GM19240 (cell line): ENCODE measurements around the gene GCSAM.

Experiments used
- DNase-seq: peaks from one replicate; pipeline ENCODE4 v3.0.0; 2011; ENCODE audit warnings: low spot score; ENCODE audit not compliant: insufficient read length

GCSAM gene

GRCh38 chr3:112132975-112133448 lies at the start of gene GCSAM:
Gene GCSAM, minus strand, starts transcription at chr3:112133248. Its CDS starts 128 bp downstream, at chr3:112133120.
- no peak for DNase-seq

GRCh38 chr3:112175646-112176045 lies 42.6 kb upstream of the GCSAM start:
- DNase-seq: no peak

GRCh38 chr3:112175037-112175436 lies 42.0 kb upstream of the GCSAM start:
- DNase-seq: no peak

- DNase-seq: no peak
These were observed 38.1 kb upstream of the GCSAM start for GRCh38 chr3:112171144-112171543.

- no peak for DNase-seq
These were observed 37.0 kb upstream of the GCSAM start for GRCh38 chr3:112170046-112170445.

GRCh38 chr3:112167758-112168157 lies 34.7 kb upstream of the GCSAM start:
- DNase-seq: peak; percentile 3

GRCh38 chr3:112149136-112149535 lies 16.1 kb upstream of the GCSAM start:
- DNase-seq: no peak

GRCh38 chr3:112143689-112144088 lies 10.6 kb upstream of the GCSAM start:
- no peak for DNase-seq

GRCh38 chr3:112143251-112143650 lies 10.2 kb upstream of the GCSAM start:
- no peak for DNase-seq

GRCh38 chr3:112141293-112141692 lies 8.2 kb upstream of the GCSAM start:
- no peak for DNase-seq

GRCh38 chr3:112140584-112140983 lies 7.5 kb upstream of the GCSAM start:
- DNase-seq: no peak

GRCh38 chr3:112138219-112138969 lies 5.3 kb upstream of the GCSAM start:
- DNase-seq: no peak

- no peak for DNase-seq
These were observed 4.7 kb upstream of the GCSAM start for GRCh38 chr3:112137781-112138180.

- no peak for DNase-seq
These were observed 4.1 kb upstream of the GCSAM start for GRCh38 chr3:112136959-112137693.

- DNase-seq: no peak
These were observed 3.0 kb upstream of the GCSAM start for GRCh38 chr3:112136046-112136445.

GRCh38 chr3:112134335-112135124 lies 1.5 kb upstream of the GCSAM start:
- no peak for DNase-seq

GRCh38 chr3:112133626-112134334 lies 732 bp upstream of the GCSAM start:
- no peak for DNase-seq

- DNase-seq: no peak
These were observed 494 bp downstream of the GCSAM start for GRCh38 chr3:112132554-112132953.

- DNase-seq: no peak
These were observed 960 bp downstream of the GCSAM start for GRCh38 chr3:112132088-112132487.

GRCh38 chr3:112131111-112131510 lies 1.9 kb downstream of the GCSAM start:
- DNase-seq: no peak

GRCh38 chr3:112130638-112130993 lies 2.4 kb downstream of the GCSAM start:
- no peak for DNase-seq
